ENCODE measurements around the gene PRAMEF9. TPM values are rescaled to one million over a fixed set of nuclear protein-coding genes. Genes with fewer than 3 reads are reported as not detected.

The PRAMEF9 gene
- not detected in 5 replicates for total RNA-seq (2022; extraction: Qiagen RNA extraction; ENCODE audit: low read depth)

GRCh38 chr1:13171548-13171947 lies at the start of gene PRAMEF9:
Gene PRAMEF9 (plus strand): TSS chr1:13171848. CDS start chr1:13175281, 3,433 bp downstream.

DNA sequence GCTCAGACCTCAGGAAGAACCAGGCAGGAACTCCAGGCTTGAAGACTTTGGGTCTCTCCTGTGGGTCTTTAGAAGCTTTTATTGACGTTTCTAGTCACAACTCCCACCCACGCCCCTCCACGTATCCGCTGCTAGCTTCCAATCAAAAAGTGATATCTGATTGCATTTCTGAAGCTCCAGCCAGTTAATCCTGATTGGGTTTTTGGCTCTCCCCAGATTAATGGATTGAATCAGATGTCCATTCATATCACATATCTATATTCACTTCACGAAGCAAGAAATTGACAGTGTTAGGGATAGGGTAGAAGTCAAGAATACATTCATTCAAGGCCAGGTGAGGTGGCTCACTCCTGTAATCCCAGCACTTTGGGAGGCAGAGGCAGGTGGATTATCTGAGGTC lies 15.7 kb upstream of the PRAMEF9 start, which contains the start of gene PRAMEF26:
TSS of gene PRAMEF26 (minus strand) at position 101 of the 400 bp plus-strand sequence. CDS start 2,914 bp downstream, outside the sequence.

GRCh38 chr1:13165531-13165930 lies 6.1 kb upstream of the PRAMEF9 start, which contains the start of gene HNRNPCL4:
Gene HNRNPCL4 (minus strand): TSS chr1:13165631. CDS start chr1:13165467, 164 bp downstream.

DNA sequence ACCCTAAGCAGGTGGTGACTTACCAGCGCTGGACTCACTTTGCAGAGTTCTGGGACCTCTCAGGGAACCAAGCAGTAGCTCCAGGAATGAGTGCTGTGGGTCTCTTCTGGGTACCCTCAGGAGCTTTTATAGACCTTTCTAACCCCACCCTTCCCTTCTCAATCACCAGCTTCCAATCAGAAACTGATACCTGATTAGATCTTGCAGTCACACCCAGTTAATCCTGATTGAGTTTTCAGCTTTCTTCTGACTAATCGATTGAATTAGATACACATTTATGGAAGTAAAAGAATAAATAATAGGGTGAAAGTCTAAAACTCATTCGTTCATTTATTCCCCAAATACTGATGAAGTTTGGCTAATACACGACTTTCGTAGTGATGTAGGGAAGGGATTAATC lies 29.7 kb downstream of the PRAMEF9 start, which contains the start of gene PRAMEF13:
TSS of gene PRAMEF13 (minus strand) at position 101 of the 400 bp plus-strand sequence. CDS start 1,820 bp downstream, outside the sequence.

GRCh38 chr1:13225675-13226204 lies 54.1 kb downstream of the PRAMEF9 start, which contains the start of gene PRAMEF18:
Gene PRAMEF18 (minus strand): TSS chr1:13226154. CDS start chr1:13226106, 48 bp downstream.

Other genes starting within 250 kb of the PRAMEF9 start
- gene PRAMEF6, start 224.3 kb upstream of the PRAMEF9 start, total RNA-seq (2022; extraction: Qiagen RNA extraction; ENCODE audit: low read depth), result not detected in 5 replicates
- gene PRAMEF27, start 115.3 kb upstream of the PRAMEF9 start, total RNA-seq (2022; extraction: Qiagen RNA extraction; ENCODE audit: low read depth), result not detected in 5 replicates
- not detected in 5 replicates for gene HNRNPCL3, start 111.1 kb upstream of the PRAMEF9 start, total RNA-seq (2022; extraction: Qiagen RNA extraction; ENCODE audit: low read depth)
- gene PRAMEF25, start 101.1 kb upstream of the PRAMEF9 start, total RNA-seq (2022; extraction: Qiagen RNA extraction; ENCODE audit: low read depth), result not detected in 5 replicates
- not detected in 5 replicates for gene HNRNPCL2, start 55.0 kb upstream of the PRAMEF9 start, total RNA-seq (2022; extraction: Qiagen RNA extraction; ENCODE audit: low read depth)
- gene PRAMEF26, start 15.8 kb upstream of the PRAMEF9 start, total RNA-seq (2022; extraction: Qiagen RNA extraction; ENCODE audit: low read depth), result not detected in 5 replicates
- not detected in 5 replicates for gene HNRNPCL4, start 6.2 kb upstream of the PRAMEF9 start, total RNA-seq (2022; extraction: Qiagen RNA extraction; ENCODE audit: low read depth)
- gene PRAMEF13, start 29.6 kb downstream of the PRAMEF9 start, total RNA-seq (2022; extraction: Qiagen RNA extraction; ENCODE audit: low read depth), result not detected in 5 replicates
- not detected in 5 replicates for gene PRAMEF18, start 54.3 kb downstream of the PRAMEF9 start, total RNA-seq (2022; extraction: Qiagen RNA extraction; ENCODE audit: low read depth)
- gene PRAMEF5, start 82.3 kb downstream of the PRAMEF9 start, total RNA-seq (2022; extraction: Qiagen RNA extraction; ENCODE audit: low read depth), result not detected in 5 replicates
- gene PRAMEF8, start 113.3 kb downstream of the PRAMEF9 start, total RNA-seq (2022; extraction: Qiagen RNA extraction; ENCODE audit: low read depth), result 0.06 TPM in 1 of 5 replicates, not detected in the others
- gene PRAMEF33, start 131.7 kb downstream of the PRAMEF9 start, total RNA-seq (2022; extraction: Qiagen RNA extraction; ENCODE audit: low read depth), result not detected in 5 replicates
- not detected in 5 replicates for gene PRAMEF15, start 143.7 kb downstream of the PRAMEF9 start, total RNA-seq (2022; extraction: Qiagen RNA extraction; ENCODE audit: low read depth)
- not detected in 5 replicates for gene PRAMEF14, start 175.3 kb downstream of the PRAMEF9 start, total RNA-seq (2022; extraction: Qiagen RNA extraction; ENCODE audit: low read depth)
- gene PRAMEF19, start 200.1 kb downstream of the PRAMEF9 start, total RNA-seq (2022; extraction: Qiagen RNA extraction; ENCODE audit: low read depth), result not detected in 5 replicates
- not detected in 5 replicates for gene PRAMEF17, start 217.8 kb downstream of the PRAMEF9 start, total RNA-seq (2022; extraction: Qiagen RNA extraction; ENCODE audit: low read depth)
- gene PRAMEF20, start 238.6 kb downstream of the PRAMEF9 start, total RNA-seq (2022; extraction: Qiagen RNA extraction; ENCODE audit: low read depth), result not detected in 5 replicates

Data from A549 treated with DMSO at 1 μM for 4 hours (cell line).